ENCODE results near the gene KRT13. TPM values are rescaled to one million over a fixed set of nuclear protein-coding genes. Genes with fewer than 3 reads are reported as not detected.

The KRT13 gene
- total RNA-seq, 2 experiments from 2014 or later: not detected

- ATAC-seq (no peak), DNase-seq (no peak)
- Mint-ChIP-seq H3K27me3 (no peaks in the 10 kb centered on the region), H3K36me3 (no peaks in the 10 kb centered on the region), H3K27ac (no peak overlapping the region), H3K4me1 (peaks cover 7% of the 10 kb centered on the region), H3K4me3 (no peak overlapping the region), H3K9me3 (ENCODE audit: low read depth) (no peaks in the 10 kb centered on the region)
- CTCF ChIA-PET: interaction anchor here (1.4 to 1.9 kb wide), 2 partner anchors 156 to 170 kb away, joined by 6 to 7 read pairs; no protein-coding TSS in a partner anchor
Observed at GRCh38 chr17:41492771-41493170, 12.6 kb downstream of the KRT13 start.

GRCh38 chr17:41492351-41492750 lies 13.1 kb downstream of the KRT13 start:
- ATAC-seq (no peak), DNase-seq (no peak)
- Mint-ChIP-seq H3K9me3 (ENCODE audit: low read depth) (no peaks in the 10 kb centered on the region), H3K4me3 (no peak overlapping the region), H3K4me1 (peaks cover 7% of the 10 kb centered on the region), H3K36me3 (no peaks in the 10 kb centered on the region), H3K27me3 (no peaks in the 10 kb centered on the region), H3K27ac (no peak overlapping the region)
- CTCF ChIA-PET: interaction anchor here (0.6 to 1.9 kb wide), 3 partner anchors 156 to 947 kb away, joined by 3 to 7 read pairs (median 6); no protein-coding TSS in a partner anchor

- Mint-ChIP-seq H3K27me3 (no peaks in the 10 kb centered on the region), H3K36me3 (no peaks in the 10 kb centered on the region), H3K4me1 (no peaks in the 10 kb centered on the region), H3K4me3 (no peak overlapping the region), H3K9me3 (ENCODE audit: low read depth) (no peaks in the 10 kb centered on the region), H3K27ac (no peak overlapping the region)
- CTCF ChIA-PET: interaction anchor here (1.9 kb wide), 1 partner anchor 157 kb away, joined by 7 read pairs; no protein-coding TSS in a partner anchor
- ATAC-seq (no peak), DNase-seq (no peak)
Observed at GRCh38 chr17:41491476-41491875, 13.9 kb downstream of the KRT13 start.

GRCh38 chr17:41490000-41490990 lies 15.1 kb downstream of the KRT13 start:
- Mint-ChIP-seq H3K36me3 (no peaks in the 10 kb centered on the region), H3K27ac (no peak overlapping the region), H3K4me3 (no peak overlapping the region), H3K9me3 (ENCODE audit: low read depth) (no peaks in the 10 kb centered on the region), H3K27me3 (no peaks in the 10 kb centered on the region), H3K4me1 (no peaks in the 10 kb centered on the region)
- CTCF ChIA-PET: interaction anchor here (1.5 to 3.8 kb wide), 4 partner anchors 7 to 159 kb away, joined by 3 to 15 read pairs (median 8); no protein-coding TSS in a partner anchor
- no peak for DNase-seq
- ATAC-seq: no peak

- Mint-ChIP-seq H3K4me1 (no peaks in the 10 kb centered on the region), H3K9me3 (ENCODE audit: low read depth) (no peaks in the 10 kb centered on the region), H3K36me3 (no peaks in the 10 kb centered on the region), H3K27ac (no peak within 1 kb of the TSS), H3K4me3 (no peak within 1 kb of the TSS), H3K27me3 (no peaks in the 10 kb centered on the region)
- DNase-seq: no peak
- CTCF ChIA-PET: interaction anchor here (1.5 to 3.8 kb wide), 3 partner anchors 8 to 160 kb away, joined by 3 to 15 read pairs (median 10); no protein-coding TSS in a partner anchor
- no peak for ATAC-seq
Observed at GRCh38 chr17:41489531-41489930, 15.9 kb downstream of the KRT13 start, which contains the start of gene KRT36. Gene KRT36, minus strand, starts transcription at chr17:41489910. Its CDS starts 46 bp downstream, at chr17:41489864.

GRCh38 chr17:41486809-41487530 lies 18.4 kb downstream of the KRT13 start:
- Mint-ChIP-seq H3K4me3 (no peak overlapping the region), H3K27ac (no peak overlapping the region), H3K36me3 (no peaks in the 10 kb centered on the region), H3K27me3 (peaks cover 5% of the 10 kb centered on the region), H3K4me1 (no peaks in the 10 kb centered on the region), H3K9me3 (ENCODE audit: low read depth) (no peaks in the 10 kb centered on the region)
- CTCF ChIA-PET: interaction anchor here (1.1 to 3.8 kb wide), 5 partner anchors 9 to 176 kb away, joined by 4 to 15 read pairs (median 7); no protein-coding TSS in a partner anchor
- ATAC-seq: no peak
- DNase-seq: peak; percentile 52

GRCh38 chr17:41486316-41486715 lies 19.1 kb downstream of the KRT13 start:
- H3K36me3 Mint-ChIP-seq: no peaks in the 10 kb centered on the region
- no peak overlapping the region for H3K4me3 Mint-ChIP-seq
- peaks cover 5% of the 10 kb centered on the region for H3K27me3 Mint-ChIP-seq
- CTCF ChIA-PET: interaction anchor here (1.1 to 1.9 kb wide), 3 partner anchors 63 to 177 kb away, joined by 4 to 7 read pairs (median 6); no protein-coding TSS in a partner anchor
- no peaks in the 10 kb centered on the region for H3K9me3 Mint-ChIP-seq (ENCODE audit: low read depth)
- ATAC-seq: no peak
- no peak for DNase-seq
- no peaks in the 10 kb centered on the region for H3K4me1 Mint-ChIP-seq
- H3K27ac Mint-ChIP-seq: no peak overlapping the region

- no peaks in the 10 kb centered on the region for H3K4me1 Mint-ChIP-seq
- no peak for ATAC-seq
- no peaks in the 10 kb centered on the region for H3K9me3 Mint-ChIP-seq (ENCODE audit: low read depth)
- no peak overlapping the region for H3K27ac Mint-ChIP-seq
- CTCF ChIA-PET: interaction anchor here (0.7 to 2.3 kb wide), 4 partner anchors 13 to 178 kb away, joined by 3 to 6 read pairs (median 4); no protein-coding TSS in a partner anchor
- peaks cover 5% of the 10 kb centered on the region for H3K27me3 Mint-ChIP-seq
- H3K36me3 Mint-ChIP-seq: no peaks in the 10 kb centered on the region
- H3K4me3 Mint-ChIP-seq: no peak overlapping the region
- no peak for DNase-seq
Observed at GRCh38 chr17:41484920-41485904, 20.2 kb downstream of the KRT13 start.

GRCh38 chr17:41483991-41484826 lies 21.2 kb downstream of the KRT13 start:
- Mint-ChIP-seq H3K4me3 (no peak overlapping the region), H3K27me3 (peaks cover 5% of the 10 kb centered on the region), H3K4me1 (no peaks in the 10 kb centered on the region), H3K9me3 (ENCODE audit: low read depth) (no peaks in the 10 kb centered on the region), H3K27ac (no peak overlapping the region), H3K36me3 (no peaks in the 10 kb centered on the region)
- ATAC-seq (no peak), DNase-seq (no peak)
- CTCF ChIA-PET: interaction anchor here (0.7 to 2.3 kb wide), 6 partner anchors 10 to 179 kb away, joined by 3 to 6 read pairs (median 4); no protein-coding TSS in a partner anchor

- Mint-ChIP-seq H3K36me3 (no peaks in the 10 kb centered on the region), H3K27ac (no peak overlapping the region), H3K27me3 (peaks cover 5% of the 10 kb centered on the region), H3K4me3 (no peak overlapping the region), H3K4me1 (no peaks in the 10 kb centered on the region), H3K9me3 (ENCODE audit: low read depth) (no peaks in the 10 kb centered on the region)
- CTCF ChIA-PET: interaction anchor here (1.1 to 2.3 kb wide), 3 partner anchors 11 to 179 kb away, joined by 3 to 5 read pairs (median 3); no protein-coding TSS in a partner anchor
- DNase-seq: no peak
- no peak for ATAC-seq
Observed at GRCh38 chr17:41483531-41483930, 21.9 kb downstream of the KRT13 start.

- no peak within 1 kb of the TSS for H3K27ac Mint-ChIP-seq
- no peaks in the 10 kb centered on the region for H3K9me3 Mint-ChIP-seq (ENCODE audit: low read depth)
- no peaks in the 10 kb centered on the region for H3K36me3 Mint-ChIP-seq
- H3K27me3 Mint-ChIP-seq: peaks cover 5% of the 10 kb centered on the region
- DNase-seq (no peak), ATAC-seq (no peak)
- H3K4me1 Mint-ChIP-seq: no peaks in the 10 kb centered on the region
- no peak within 1 kb of the TSS for H3K4me3 Mint-ChIP-seq
- CTCF ChIA-PET: no interaction called here
Observed at GRCh38 chr17:41481036-41481435, 24.4 kb downstream of the KRT13 start, which contains the start of gene KRT35. Gene KRT35, minus strand, starts transcription at chr17:41481151. Its CDS starts 54 bp downstream, at chr17:41481097.
